ENCODE results near the gene KRTAP10-12. TPM values are rescaled to one million over a fixed set of nuclear protein-coding genes. Genes with fewer than 3 reads are reported as not detected.

Gene KRTAP10-12
- total RNA-seq, 1 experiment from 2014 or later = not detected

- Histone ChIP-seq H3K27me3 (ENCODE audit: control insufficient read depth, insufficient read depth, low read length) (peaks cover 19% of the 10 kb centered on the region), H3K36me3 (replicated peaks; ENCODE audit: control insufficient read depth, insufficient read depth, low read length) (no peaks in the 10 kb centered on the region), H3K4me3 (ENCODE audit: insufficient read depth, low read depth, low read length) (no peak overlapping the region)
- peak; percentile 25 for DNase-seq
Measured at GRCh38 chr21:44724926-44725325, 28.0 kb downstream of the KRTAP10-12 start.

DNA sequence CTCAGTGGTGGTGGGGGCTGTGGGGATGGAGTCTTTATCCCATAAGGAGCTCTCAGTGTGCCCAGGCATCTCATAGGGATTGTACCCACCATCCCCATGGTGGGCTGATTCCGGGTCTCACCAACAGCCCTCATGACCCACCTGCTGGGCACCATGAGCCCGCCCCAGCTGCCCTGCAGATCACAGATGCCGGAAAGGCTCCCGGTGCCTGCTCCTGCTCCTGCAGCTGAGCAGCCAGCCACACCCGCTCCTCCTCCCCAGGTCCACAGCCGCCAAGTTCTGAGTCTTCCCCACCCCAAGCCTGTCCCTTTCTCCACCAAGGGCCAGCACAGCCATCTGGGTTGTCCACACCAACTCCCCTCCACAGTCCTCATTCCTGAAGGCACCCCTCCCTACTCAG is 29.9 kb downstream of the KRTAP10-12 start:
- Histone ChIP-seq H3K4me3 (ENCODE audit: insufficient read depth, low read depth, low read length) (no peak overlapping the region), H3K36me3 (replicated peaks; ENCODE audit: control insufficient read depth, insufficient read depth, low read length) (no peaks in the 10 kb centered on the region), H3K27me3 (ENCODE audit: control insufficient read depth, insufficient read depth, low read length) (peaks cover 19% of the 10 kb centered on the region)
- DNase-seq = peak; percentile 46

- Histone ChIP-seq H3K27me3 (ENCODE audit: control insufficient read depth, insufficient read depth, low read length) (peaks cover 19% of the 10 kb centered on the region), H3K4me3 (ENCODE audit: insufficient read depth, low read depth, low read length) (no peak overlapping the region), H3K36me3 (replicated peaks; ENCODE audit: control insufficient read depth, insufficient read depth, low read length) (no peaks in the 10 kb centered on the region)
- DNase-seq = no peak
Measured at GRCh38 chr21:44727321-44727720, 30.3 kb downstream of the KRTAP10-12 start.

DNA sequence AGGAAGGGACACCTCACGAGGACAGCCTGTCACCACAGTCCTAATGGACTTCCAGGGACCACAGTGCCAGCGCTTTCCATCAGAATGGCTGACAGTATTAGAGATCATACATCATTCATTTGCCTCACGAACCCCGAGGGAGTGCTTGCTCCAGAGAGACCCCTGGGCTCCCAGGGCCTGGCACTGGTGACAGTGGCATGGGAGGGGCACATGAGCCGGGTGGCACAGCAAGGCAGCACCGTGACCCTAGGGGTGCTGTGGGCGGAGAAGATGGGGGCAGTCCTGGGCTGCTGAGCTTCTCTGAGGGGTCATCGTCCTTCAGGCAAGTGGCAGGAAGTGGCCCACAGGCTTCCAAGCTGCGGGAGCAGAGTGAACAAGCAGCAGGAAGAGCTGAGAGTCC is 30.8 kb downstream of the KRTAP10-12 start:
- DNase-seq = peak; percentile 32
- no peak overlapping the region for H3K4me3 ChIP-seq (ENCODE audit: insufficient read depth, low read depth, low read length)
- no peaks in the 10 kb centered on the region for H3K36me3 ChIP-seq (replicated peaks; ENCODE audit: control insufficient read depth, insufficient read depth, low read length)
- peaks cover 18% of the 10 kb centered on the region for H3K27me3 ChIP-seq (ENCODE audit: control insufficient read depth, insufficient read depth, low read length)

DNA sequence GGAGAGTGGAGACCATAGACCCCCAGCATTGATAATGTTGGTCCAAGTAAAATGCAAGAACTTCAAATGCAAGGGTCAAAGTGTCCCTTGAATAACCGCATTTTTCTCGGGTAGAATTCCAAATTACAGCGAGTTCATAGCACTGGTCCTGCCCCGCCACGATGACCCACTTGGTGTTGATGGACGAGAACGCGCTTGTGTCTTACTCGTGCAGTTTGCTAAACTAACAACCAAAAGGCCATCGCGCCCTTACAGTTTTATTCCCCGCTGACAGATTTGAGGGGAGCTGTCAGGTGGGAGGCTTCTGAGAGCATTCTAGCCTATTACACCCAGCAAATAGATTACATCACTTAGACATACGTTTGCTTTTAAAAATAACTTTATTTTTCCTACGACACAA is 31.7 kb downstream of the KRTAP10-12 start:
- peak; percentile 23 for DNase-seq
- Histone ChIP-seq H3K4me3 (ENCODE audit: insufficient read depth, low read depth, low read length) (no peak overlapping the region), H3K36me3 (replicated peaks; ENCODE audit: control insufficient read depth, insufficient read depth, low read length) (no peaks in the 10 kb centered on the region), H3K27me3 (ENCODE audit: control insufficient read depth, insufficient read depth, low read length) (peaks cover 10% of the 10 kb centered on the region)

- peak; percentile 56 for DNase-seq
- Histone ChIP-seq H3K36me3 (replicated peaks; ENCODE audit: control insufficient read depth, insufficient read depth, low read length) (no peaks in the 10 kb centered on the region), H3K4me3 (ENCODE audit: insufficient read depth, low read depth, low read length) (no peak overlapping the region), H3K27me3 (ENCODE audit: control insufficient read depth, insufficient read depth, low read length) (peaks cover 2% of the 10 kb centered on the region; the same call in 1 of the 2 replicates)
Measured at GRCh38 chr21:44729336-44730027, 32.5 kb downstream of the KRTAP10-12 start.

GRCh38 chr21:44730028-44730395 is 33.0 kb downstream of the KRTAP10-12 start:
- H3K4me3 ChIP-seq (ENCODE audit: insufficient read depth, low read depth, low read length) = no peak overlapping the region
- no peaks in the 10 kb centered on the region for H3K27me3 ChIP-seq (ENCODE audit: control insufficient read depth, insufficient read depth, low read length)
- H3K36me3 ChIP-seq (replicated peaks; ENCODE audit: control insufficient read depth, insufficient read depth, low read length) = no peaks in the 10 kb centered on the region
- DNase-seq = peak; percentile 13

DNA sequence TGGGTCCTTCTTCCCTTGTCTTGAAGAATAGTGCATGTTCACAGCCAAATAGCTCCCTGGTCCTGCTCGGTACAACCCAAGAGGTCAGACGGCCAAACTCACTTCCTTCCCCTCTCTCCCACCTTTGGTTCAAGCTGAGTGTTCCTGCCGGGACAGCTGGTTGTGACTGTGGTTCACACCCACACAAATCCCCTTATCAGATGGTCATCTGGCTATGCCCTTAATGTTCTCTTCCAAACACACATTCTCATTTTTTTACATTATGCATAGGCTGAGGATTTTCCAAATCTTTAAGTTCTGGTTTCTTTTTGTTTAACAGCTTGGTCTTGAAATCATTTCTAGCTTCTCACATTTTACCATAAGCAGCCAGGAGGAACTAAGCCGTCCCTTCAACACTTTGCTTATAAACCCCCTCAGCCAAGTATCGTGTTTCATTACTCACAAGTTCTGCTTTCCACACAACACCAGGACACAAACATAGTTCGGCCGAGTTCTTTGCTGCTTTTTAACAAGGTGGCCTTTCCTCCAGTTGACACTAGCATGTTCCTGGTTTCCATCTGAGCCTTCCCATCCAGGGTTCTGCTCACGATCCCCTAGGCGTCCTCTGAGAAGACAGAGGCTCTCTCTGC is 34.1 kb downstream of the KRTAP10-12 start:
- Histone ChIP-seq H3K27me3 (ENCODE audit: control insufficient read depth, insufficient read depth, low read length) (no peaks in the 10 kb centered on the region), H3K4me3 (ENCODE audit: insufficient read depth, low read depth, low read length) (no peak overlapping the region), H3K36me3 (replicated peaks; ENCODE audit: control insufficient read depth, insufficient read depth, low read length) (no peaks in the 10 kb centered on the region)
- DNase-seq = peak; percentile 24

GRCh38 chr21:44732263-44732662 is 35.3 kb downstream of the KRTAP10-12 start:
- no peak overlapping the region for H3K4me3 ChIP-seq (ENCODE audit: insufficient read depth, low read depth, low read length)

GRCh38 chr21:44732956-44733355 is 36.0 kb downstream of the KRTAP10-12 start:
- Histone ChIP-seq H3K27me3 (ENCODE audit: control insufficient read depth, insufficient read depth, low read length) (no peaks in the 10 kb centered on the region), H3K4me3 (ENCODE audit: insufficient read depth, low read depth, low read length) (no peak overlapping the region), H3K36me3 (replicated peaks; ENCODE audit: control insufficient read depth, insufficient read depth, low read length) (no peaks in the 10 kb centered on the region)
- peak; percentile 40 for DNase-seq

More at GRCh38 chr21:44732263-44732662, 35.3 kb downstream of the KRTAP10-12 start:
- no peaks in the 10 kb centered on the region for H3K27me3 ChIP-seq (ENCODE audit: control insufficient read depth, insufficient read depth, low read length)
- DNase-seq = peak; percentile 36
- no peaks in the 10 kb centered on the region for H3K36me3 ChIP-seq (replicated peaks; ENCODE audit: control insufficient read depth, insufficient read depth, low read length)

- Histone ChIP-seq H3K4me3 (ENCODE audit: insufficient read depth, low read depth, low read length) (no peak overlapping the region), H3K36me3 (replicated peaks; ENCODE audit: control insufficient read depth, insufficient read depth, low read length) (no peaks in the 10 kb centered on the region), H3K27me3 (ENCODE audit: control insufficient read depth, insufficient read depth, low read length) (no peaks in the 10 kb centered on the region)
- DNase-seq = peak; percentile 37
Measured at GRCh38 chr21:44734026-44734745, 37.2 kb downstream of the KRTAP10-12 start.

- Histone ChIP-seq H3K27me3 (ENCODE audit: control insufficient read depth, insufficient read depth, low read length) (no peaks in the 10 kb centered on the region), H3K4me3 (ENCODE audit: insufficient read depth, low read depth, low read length) (no peak overlapping the region), H3K36me3 (replicated peaks; ENCODE audit: control insufficient read depth, insufficient read depth, low read length) (no peaks in the 10 kb centered on the region)
- DNase-seq = no peak
Measured at GRCh38 chr21:44734841-44735240, 37.9 kb downstream of the KRTAP10-12 start.

GRCh38 chr21:44735821-44736220 is 38.8 kb downstream of the KRTAP10-12 start:
- Histone ChIP-seq H3K36me3 (replicated peaks; ENCODE audit: control insufficient read depth, insufficient read depth, low read length) (no peaks in the 10 kb centered on the region), H3K27me3 (ENCODE audit: control insufficient read depth, insufficient read depth, low read length) (no peaks in the 10 kb centered on the region), H3K4me3 (ENCODE audit: insufficient read depth, low read depth, low read length) (no peak overlapping the region)
- DNase-seq = peak; percentile 47

- H3K4me3 ChIP-seq (ENCODE audit: insufficient read depth, low read depth, low read length) = no peak overlapping the region
- H3K27me3 ChIP-seq (ENCODE audit: control insufficient read depth, insufficient read depth, low read length) = no peaks in the 10 kb centered on the region
- DNase-seq = peak; percentile 20
- no peaks in the 10 kb centered on the region for H3K36me3 ChIP-seq (replicated peaks; ENCODE audit: control insufficient read depth, insufficient read depth, low read length)
Measured at GRCh38 chr21:44736291-44737004, 39.5 kb downstream of the KRTAP10-12 start.
